Stimulated activated CD4-positive, alpha-beta T cell treated with anti-CD3 and anti-CD28 coated beads, Interleukin-12 subunit alpha, Interleukin-12 subunit beta, amount 100 ng/mL, for 48 hours (primary cell): ENCODE data around the gene CYB561D1.
"Not testable (repeated sequence)": the region's sequence is repeated elsewhere in the genome, so short reads cannot be mapped to it uniquely, and the experiment has no call there.

ENCODE experiments used
- DNase-seq, 3 donors: peaks; one replicate each; pipeline ENCODE4 v3.0.0-alpha.2; 2020; ENCODE audit warnings: low read depth in 2 of 3, low spot score in 1 of 3

Gene CYB561D1, protein sequence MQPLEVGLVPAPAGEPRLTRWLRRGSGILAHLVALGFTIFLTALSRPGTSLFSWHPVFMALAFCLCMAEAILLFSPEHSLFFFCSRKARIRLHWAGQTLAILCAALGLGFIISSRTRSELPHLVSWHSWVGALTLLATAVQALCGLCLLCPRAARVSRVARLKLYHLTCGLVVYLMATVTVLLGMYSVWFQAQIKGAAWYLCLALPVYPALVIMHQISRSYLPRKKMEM

DNA sequence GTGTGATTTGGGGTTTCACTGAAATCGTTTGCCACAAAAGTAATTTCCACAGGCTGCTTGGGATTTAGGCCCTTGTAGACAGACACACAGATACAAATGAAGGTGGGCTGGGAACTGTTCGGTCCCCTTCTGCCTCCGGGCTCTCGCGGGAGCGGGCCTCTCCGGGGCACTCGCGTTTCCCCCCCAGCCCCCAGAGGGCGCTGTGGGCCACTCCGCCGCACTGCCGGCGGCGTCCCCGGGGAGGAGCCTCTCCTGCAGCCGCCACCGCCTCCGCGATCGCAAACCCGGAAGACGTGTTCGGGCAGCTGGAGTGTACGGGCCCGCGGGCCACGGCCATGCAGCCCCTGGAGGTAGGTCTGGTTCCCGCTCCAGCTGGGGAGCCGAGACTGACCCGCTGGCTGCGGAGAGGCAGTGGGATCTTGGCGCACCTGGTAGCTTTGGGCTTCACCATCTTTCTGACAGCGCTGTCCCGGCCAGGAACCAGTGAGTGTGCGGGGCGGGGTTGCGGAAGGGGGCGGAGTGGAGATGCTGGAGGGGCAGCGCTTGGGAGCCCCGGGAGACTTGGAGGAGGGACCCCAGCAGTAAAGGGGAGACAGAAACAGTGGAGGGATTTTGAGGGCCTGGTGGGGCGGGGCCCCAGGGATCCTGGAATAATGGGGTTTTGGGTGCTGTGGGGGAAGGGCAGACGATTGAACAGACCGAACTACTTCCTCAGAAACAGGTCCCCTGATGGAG, at the start of gene CYB561D1:
TSS of gene CYB561D1 (plus strand) at position 290 of the 735 bp plus-strand sequence. CDS start at position 336, 46 bp downstream.
- DNase-seq = peak; percentile 81 to 84 (median 83)

DNA sequence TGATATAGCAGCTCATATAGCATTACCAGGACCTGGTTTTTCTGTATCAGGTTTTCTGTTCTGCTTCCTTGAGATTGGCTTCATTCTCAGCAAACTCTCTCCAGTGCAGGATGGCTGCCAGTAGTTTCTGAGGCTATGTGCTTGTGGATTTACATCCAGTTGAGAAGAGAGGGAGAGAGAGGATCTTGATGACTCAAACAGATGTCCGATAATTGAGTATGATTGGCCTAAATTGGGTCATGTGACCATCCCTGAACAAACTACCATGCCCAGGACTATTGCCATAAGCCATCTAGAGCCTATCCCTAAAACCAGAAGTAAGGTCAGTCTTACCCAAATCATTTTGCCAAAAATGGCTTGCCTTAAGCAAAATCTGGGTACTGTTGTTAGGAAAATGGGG, 49.5 kb upstream of the CYB561D1 start:
- no peak for DNase-seq

GRCh38 chr1:109445949-109446695, 47.8 kb upstream of the CYB561D1 start:
- not testable (repeated sequence) for DNase-seq

DNA sequence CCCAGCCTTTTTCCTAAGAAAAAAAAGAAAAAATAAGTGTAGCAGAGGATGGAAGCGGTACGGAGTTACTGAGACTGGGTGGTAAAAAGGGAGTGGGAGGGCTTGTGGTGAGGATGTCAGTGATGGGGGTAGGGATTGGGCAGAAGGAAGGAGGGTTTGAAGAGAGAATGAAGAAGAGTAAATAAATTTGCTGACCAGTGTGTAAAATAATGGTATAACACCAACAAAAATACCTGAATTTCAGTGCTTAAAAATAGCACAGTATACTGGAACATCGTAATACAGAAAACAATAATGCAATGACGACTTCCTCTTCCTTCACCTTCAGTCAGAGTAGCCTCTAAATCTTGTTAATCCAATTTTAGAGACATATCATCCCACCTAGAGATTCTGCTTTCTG, 46.4 kb upstream of the CYB561D1 start:
- no peak for DNase-seq

- no peak for DNase-seq
Observed at GRCh38 chr1:109454497-109455133, 39.3 kb upstream of the CYB561D1 start.

GRCh38 chr1:109457819-109458218, 36.1 kb upstream of the CYB561D1 start:
- DNase-seq = no peak

- no peak for DNase-seq
Observed at GRCh38 chr1:109466125-109466451, 27.8 kb upstream of the CYB561D1 start.

- no peak for DNase-seq
Observed at GRCh38 chr1:109466452-109467300, 27.2 kb upstream of the CYB561D1 start, which contains the start of gene SYPL2. Gene SYPL2 (plus strand): TSS chr1:109466546. CDS start chr1:109466844, 298 bp downstream.

- no peak for DNase-seq
Observed at GRCh38 chr1:109467301-109467777, 26.6 kb upstream of the CYB561D1 start.

- DNase-seq = no peak
Observed at GRCh38 chr1:109468061-109468460, 25.8 kb upstream of the CYB561D1 start.

DNA sequence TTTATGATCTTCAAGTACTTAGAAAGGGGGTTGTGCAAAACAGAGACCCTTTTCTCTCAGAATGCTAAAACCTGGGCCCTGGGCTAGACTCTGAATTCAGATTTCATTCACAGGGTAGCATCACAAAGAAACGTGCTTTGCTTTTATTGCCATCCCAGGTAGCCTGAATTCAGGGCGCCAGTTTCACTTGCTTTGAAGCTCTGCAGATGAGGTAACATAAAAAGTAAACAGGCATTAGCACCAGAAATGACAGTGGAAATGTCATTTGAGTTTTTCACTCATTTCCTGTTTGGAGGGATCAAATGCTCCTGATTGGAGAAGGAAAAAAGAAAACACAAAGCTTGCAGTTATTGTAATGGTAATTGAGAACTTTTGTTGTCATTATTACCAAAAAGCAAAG, 25.0 kb upstream of the CYB561D1 start:
- DNase-seq = no peak

DNA sequence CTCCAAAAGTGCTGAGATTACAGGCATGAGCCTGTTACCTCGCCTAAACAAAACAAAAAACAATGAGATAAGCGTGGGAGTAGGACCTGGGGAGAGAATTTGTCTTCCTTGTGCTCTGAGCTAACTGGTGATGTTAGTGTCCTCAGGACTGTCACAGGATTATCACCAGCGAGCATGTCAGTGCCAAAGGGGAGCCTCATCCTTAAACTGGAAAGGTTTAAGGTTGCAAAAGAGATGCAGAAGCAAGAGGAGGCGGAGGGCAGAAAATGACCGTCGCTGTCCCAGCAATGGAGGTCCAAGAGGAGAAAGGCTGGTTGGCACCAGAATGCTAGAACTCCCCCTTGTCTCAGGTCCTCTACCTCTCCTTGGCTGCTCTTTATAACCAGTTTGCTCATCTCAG, 23.6 kb upstream of the CYB561D1 start:
- no peak for DNase-seq

DNA sequence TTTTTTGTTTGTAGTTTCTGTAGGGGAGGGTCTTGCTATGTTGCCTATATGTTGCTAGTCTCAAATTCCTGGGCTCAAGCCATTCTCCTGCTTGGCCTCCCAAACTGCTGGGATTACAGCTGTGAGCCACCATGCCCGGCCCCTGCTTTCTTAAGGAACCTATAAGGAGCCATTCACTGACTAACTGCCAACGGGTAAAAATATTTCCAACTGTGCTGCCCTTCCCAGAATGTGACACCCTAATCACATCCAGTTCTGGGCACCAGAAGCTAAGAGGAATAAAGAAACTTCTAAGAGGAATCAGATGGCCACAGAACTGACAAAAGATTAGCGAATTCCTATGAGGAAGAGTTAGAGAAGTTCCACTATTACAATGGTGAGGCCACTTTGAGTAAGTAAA, 21.1 kb upstream of the CYB561D1 start:
- no peak for DNase-seq

- DNase-seq = not testable (repeated sequence)
Observed at GRCh38 chr1:109473284-109474057, 20.4 kb upstream of the CYB561D1 start.

DNA sequence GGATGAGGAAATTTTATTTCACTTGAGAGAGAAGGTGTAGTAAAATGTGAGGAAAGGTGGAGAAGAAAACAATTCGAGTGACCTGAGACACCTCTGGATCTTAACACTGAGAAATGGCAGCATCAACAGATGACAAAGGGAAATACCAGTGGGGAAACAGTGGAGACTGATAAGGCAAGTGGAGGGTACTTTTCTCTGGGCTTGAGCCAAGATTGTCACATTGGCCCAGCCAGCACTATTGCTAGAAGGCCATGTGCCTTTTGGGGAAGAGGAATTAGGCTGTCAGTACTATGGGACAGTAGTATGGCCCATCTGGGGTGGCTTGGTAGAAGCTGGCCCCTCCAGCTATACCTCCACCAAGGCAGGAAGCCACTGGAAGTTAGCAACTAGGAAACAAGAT, 19.2 kb upstream of the CYB561D1 start:
- no peak for DNase-seq

DNA sequence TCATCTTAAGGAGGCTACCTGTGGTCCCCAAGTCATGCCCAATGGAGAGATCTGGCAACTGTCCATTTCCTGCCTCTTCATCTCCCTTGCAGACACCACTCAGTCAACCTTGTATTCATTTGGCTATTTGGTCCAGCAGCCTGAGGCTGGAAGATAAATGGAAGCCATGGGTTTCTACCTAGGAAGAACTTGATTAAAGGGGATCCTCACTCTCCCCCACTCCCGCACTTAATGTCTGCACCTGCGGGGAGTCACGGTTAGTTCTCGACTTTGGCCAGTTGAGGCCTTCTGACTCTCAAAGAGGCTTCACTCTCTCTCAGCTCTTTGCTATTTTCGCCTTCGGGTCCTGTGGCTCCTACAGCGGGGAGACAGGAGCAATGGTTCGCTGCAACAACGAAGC, 18.6 kb upstream of the CYB561D1 start:
- DNase-seq = no peak

- no peak for DNase-seq
Observed at GRCh38 chr1:109476825-109477224, 17.1 kb upstream of the CYB561D1 start.

GRCh38 chr1:109477821-109478220, 16.1 kb upstream of the CYB561D1 start:
- DNase-seq = no peak

- no peak for DNase-seq
Observed at GRCh38 chr1:109478806-109479205, 15.1 kb upstream of the CYB561D1 start.

- DNase-seq = no peak
Observed at GRCh38 chr1:109479311-109479710, 14.6 kb upstream of the CYB561D1 start.
